Measurements from ENCODE around the gene MYO15A.

DNA sequence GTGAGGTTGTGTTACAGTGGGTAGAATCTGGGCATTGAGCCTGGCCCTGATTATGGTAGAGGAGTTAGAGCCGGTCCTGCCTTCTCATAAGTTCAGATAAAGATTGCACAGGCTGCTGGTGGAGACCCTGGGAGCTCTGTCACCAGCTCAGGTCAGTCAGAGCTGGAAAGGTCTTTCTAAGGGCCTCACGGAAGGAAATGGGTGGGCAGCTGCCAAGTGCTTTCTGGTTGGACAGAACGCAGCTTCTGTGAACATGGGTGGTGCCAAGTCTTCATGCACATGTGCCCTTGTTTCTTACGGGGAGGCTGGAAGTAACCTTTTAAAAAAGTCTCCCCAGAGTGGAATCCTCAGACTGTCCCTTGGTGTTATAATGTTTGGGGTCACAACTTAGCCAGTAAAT, 90.0 kb downstream of the MYO15A start:
- no peak for TF ChIP-seq POLR2A (IDR thresholded peaks at IDR 0.05; ENCODE audit: low read length)
- TF ChIP-seq GATA1 (IDR thresholded peaks at IDR 0.05; ENCODE audit: low read depth, low read length): no peak

All from erythroblast (primary cell).